ENCODE data around the gene CRYBG3.

Gene CRYBG3

GRCh38 chr3:97981886-97982285 lies 160.1 kb downstream of the CRYBG3 start:
- no peak for DNase-seq

GRCh38 chr3:97983933-97984491 lies 162.2 kb downstream of the CRYBG3 start:
- DNase-seq: no peak

GRCh38 chr3:97987306-97987705 lies 165.5 kb downstream of the CRYBG3 start:
- no peak for DNase-seq

- DNase-seq: no peak
These were observed 167.2 kb downstream of the CRYBG3 start for GRCh38 chr3:97988784-97989568.

GRCh38 chr3:97990624-97991292 lies 168.9 kb downstream of the CRYBG3 start:
- DNase-seq: no peak

- DNase-seq: no peak
These were observed 169.5 kb downstream of the CRYBG3 start for GRCh38 chr3:97991293-97991682.

GRCh38 chr3:97992547-97993173 lies 170.8 kb downstream of the CRYBG3 start:
- DNase-seq: no peak

- no peak for DNase-seq
These were observed 171.7 kb downstream of the CRYBG3 start for GRCh38 chr3:97993526-97993925.

GRCh38 chr3:97994328-97994945 lies 172.6 kb downstream of the CRYBG3 start:
- DNase-seq: no peak
